ENCODE measurements around the gene C2orf78. TPM values are rescaled to one million over a fixed set of nuclear protein-coding genes. Genes with fewer than 3 reads are reported as not detected.
"Not testable (repeated sequence)": the region's sequence is repeated elsewhere in the genome, so short reads cannot be mapped to it uniquely, and the experiment has no call there.

Gene C2orf78, protein sequence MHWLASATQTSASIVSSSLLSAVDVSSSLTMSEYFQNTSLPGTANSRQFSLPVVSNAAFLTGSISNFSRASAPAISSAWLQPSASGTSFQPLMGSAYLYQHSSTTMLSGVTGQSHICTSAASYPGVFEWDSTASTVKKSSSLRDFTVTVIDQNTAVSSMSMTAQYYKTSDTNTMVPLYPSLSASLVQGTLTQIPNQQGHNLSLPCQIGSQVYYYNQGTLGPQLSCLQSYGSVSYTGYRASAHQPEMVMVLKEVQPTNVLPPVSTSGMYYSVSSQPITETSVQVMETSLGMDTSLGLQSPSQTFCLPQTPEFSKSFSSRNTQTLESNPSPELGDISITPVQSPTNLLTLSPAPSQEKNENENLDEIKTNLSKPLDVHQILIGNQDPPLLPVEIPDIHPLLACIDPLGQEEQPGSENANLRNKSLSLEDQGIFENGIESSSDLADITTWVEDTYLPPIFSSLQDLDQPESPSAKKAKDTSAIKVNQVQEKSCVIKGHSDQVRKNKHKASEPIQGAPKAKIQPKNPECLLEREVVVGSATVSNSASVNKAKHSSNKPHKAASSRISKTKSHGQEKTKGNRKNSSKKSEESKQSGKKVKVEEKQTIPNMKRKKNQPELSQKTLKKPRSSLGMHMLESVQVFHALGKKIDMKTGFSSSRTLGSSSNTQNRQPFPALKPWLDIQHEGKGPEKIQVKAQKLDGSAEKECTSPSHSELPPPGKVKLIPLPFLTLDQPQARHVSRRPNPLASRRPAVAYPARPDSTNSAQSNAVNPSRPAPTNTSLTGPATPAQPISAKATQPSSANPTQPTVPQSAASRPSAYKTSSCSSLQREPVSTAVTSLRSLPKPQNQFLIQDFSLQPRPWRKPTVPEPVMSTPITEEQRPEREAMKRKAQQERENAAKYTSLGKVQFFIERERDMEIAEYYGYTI
- total RNA-seq (0.18 TPM in 1 of 2 replicates, not detected in the other), polyA plus RNA-seq (not detected in 2 replicates)

DNA sequence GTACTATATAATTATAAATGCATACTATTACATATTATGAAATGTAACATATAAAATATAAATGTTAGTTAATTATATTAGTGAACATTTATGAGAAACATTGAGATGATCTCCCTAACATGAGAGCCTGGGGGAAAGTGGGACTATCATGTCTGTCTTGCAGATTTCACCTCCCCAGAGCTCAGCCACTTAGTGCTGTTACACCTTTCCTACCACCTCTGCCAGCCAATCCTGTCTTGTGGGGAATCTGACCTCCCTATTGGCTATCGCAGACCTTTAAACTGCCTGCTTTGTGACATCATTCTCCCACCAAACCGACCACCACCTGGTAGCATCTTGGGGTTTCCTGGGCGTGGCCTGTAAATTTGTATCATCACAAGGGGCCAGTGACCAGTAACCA is at the start of gene C2orf78:
Gene C2orf78 (plus strand): TSS at position 301 of the 400 bp plus-strand sequence. CDS start 127 bp downstream, outside the sequence.
- not testable (repeated sequence) for DNase-seq (ENCODE audit: low read depth in 1 of 2, low spot score in 1 of 2); H3K36me3 ChIP-seq; H3K4me1 ChIP-seq (ENCODE audit: low read depth); H3K27ac ChIP-seq; H3K27me3 ChIP-seq; H3K9me3 ChIP-seq (ENCODE audit: low read depth); H3K4me3 ChIP-seq

DNA sequence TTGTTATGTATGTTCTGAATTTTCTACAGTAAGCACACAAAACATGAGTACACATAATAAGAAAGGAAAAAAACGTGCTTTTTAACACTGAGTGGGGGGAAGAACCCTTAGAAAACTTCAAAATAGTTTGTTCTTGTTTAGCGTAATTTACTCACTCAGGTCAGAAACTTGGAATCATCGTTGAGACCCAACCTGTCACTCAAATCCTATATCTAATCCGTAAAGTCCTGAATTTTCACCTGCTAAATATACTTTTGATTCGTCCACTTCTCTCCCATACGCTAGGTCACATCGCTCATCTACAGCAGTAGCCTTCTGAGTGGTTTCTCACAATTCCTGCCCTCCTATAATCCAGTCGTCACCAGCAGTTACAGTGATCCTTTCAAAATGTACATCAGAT is 47.6 kb upstream of the C2orf78 start:
- peaks cover 8% of the 10 kb centered on the region for H3K4me1 ChIP-seq (ENCODE audit: low read depth)
- H3K4me3 ChIP-seq: peak overlapping the region; percentile 78
- no peaks in the 10 kb centered on the region for H3K27me3 ChIP-seq
- TF ChIP-seq, protein P1, sequence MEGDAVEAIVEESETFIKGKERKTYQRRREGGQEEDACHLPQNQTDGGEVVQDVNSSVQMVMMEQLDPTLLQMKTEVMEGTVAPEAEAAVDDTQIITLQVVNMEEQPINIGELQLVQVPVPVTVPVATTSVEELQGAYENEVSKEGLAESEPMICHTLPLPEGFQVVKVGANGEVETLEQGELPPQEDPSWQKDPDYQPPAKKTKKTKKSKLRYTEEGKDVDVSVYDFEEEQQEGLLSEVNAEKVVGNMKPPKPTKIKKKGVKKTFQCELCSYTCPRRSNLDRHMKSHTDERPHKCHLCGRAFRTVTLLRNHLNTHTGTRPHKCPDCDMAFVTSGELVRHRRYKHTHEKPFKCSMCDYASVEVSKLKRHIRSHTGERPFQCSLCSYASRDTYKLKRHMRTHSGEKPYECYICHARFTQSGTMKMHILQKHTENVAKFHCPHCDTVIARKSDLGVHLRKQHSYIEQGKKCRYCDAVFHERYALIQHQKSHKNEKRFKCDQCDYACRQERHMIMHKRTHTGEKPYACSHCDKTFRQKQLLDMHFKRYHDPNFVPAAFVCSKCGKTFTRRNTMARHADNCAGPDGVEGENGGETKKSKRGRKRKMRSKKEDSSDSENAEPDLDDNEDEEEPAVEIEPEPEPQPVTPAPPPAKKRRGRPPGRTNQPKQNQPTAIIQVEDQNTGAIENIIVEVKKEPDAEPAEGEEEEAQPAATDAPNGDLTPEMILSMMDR (IDR thresholded peaks at IDR 0.05; ENCODE audit: low read depth, low read length): no peak
- H3K9me3 ChIP-seq (ENCODE audit: low read depth): no peaks in the 10 kb centered on the region
- peak overlapping the region; percentile 46 for H3K27ac ChIP-seq
- H3K36me3 ChIP-seq: peaks cover 14% of the 10 kb centered on the region
- no peak for DNase-seq (ENCODE audit: low read depth in 1 of 2, low spot score in 1 of 2)

DNA sequence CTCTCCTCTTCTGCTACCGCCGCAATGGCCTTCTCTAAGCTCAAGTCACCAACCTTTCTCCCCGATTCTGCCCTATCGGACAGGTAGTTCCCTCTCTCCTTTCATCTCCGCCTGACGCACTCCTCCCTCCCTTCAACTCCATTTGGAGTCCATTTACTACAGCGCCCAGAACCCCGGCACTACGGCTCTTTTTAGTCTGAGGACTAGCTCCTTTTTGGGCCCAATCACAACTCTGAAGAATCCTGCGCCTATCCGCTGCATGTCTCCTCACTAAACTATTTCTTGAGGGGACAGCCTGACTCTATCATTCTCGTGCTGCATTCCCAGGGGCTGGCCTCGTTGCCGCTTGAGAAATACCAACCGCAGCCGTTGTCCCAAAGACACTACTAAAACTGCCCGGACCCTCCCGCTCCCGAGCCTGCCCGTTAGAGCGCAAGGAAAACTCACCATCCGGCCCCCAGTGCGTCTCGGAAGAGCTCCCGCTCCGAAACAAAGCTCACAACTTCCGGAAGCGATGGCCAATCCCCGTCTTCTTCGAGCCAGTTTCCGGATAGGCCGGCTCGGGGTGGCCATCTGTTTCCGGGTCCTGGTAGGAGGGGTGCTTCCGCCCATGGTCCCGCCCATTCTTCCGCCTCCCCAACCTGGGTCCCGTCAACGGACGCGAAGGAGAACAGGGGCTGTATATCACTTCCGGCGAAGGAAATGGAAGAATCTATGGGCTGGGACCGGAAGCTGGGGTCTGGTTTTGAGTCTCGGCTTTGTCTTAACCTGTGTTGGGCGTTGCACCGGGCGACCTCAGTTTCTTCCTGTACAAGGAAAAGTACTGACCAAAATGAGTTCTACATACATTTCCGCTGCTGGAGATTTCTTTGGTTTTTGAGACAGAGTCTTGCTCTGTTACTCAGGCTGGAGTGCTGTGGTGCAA is 46.9 kb upstream of the C2orf78 start, which contains the start of gene TPRKB:
Gene TPRKB (minus strand): TSS at position 491 of the 925 bp plus-strand sequence. CDS start 2,776 bp downstream, outside the sequence.
- H3K4me1 ChIP-seq (ENCODE audit: low read depth): peaks cover 8% of the 10 kb centered on the region
- H3K36me3 ChIP-seq: peaks cover 7% of the 10 kb centered on the region
- DNase-seq (ENCODE audit: low read depth in 1 of 2, low spot score in 1 of 2): peak; percentile 95 to 99
- no peaks in the 10 kb centered on the region for H3K27me3 ChIP-seq
- H3K9me3 ChIP-seq (ENCODE audit: low read depth): no peaks in the 10 kb centered on the region
- TF ChIP-seq, protein P1 (IDR thresholded peaks at IDR 0.05; ENCODE audit: low read depth, low read length): no peak
- peak within 1 kb of the TSS; percentile 78 for H3K4me3 ChIP-seq
- H3K27ac ChIP-seq: peak within 1 kb of the TSS; percentile 46

DNA sequence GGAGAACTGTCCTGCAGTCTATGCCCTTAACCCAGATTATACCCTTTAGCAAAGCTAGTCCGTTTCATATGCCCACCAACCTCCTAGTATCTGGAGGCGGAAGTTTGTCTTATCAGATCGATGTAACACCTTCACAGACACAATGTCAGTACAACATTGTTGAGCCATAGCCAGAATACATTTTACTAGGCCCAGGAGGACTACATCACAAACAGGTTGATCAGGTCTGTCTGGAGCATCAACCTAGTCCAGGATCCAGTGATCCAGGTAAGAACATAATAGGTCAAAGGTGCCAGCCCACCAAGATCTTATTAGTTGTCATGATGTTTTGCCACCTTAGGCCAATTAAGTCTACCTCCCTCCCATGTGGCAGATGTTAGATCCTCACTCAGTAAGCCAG is 44.9 kb upstream of the C2orf78 start:
- Histone ChIP-seq H3K4me1 (ENCODE audit: low read depth) (peaks cover 8% of the 10 kb centered on the region), H3K9me3 (ENCODE audit: low read depth) (no peaks in the 10 kb centered on the region), H3K36me3 (peaks cover 3% of the 10 kb centered on the region), H3K4me3 (no peak overlapping the region), H3K27me3 (no peaks in the 10 kb centered on the region), H3K27ac (no peak overlapping the region)
- TF ChIP-seq, protein P1 (IDR thresholded peaks at IDR 0.05; ENCODE audit: low read depth, low read length): no peak
- DNase-seq (ENCODE audit: low read depth in 1 of 2, low spot score in 1 of 2): no peak

DNA sequence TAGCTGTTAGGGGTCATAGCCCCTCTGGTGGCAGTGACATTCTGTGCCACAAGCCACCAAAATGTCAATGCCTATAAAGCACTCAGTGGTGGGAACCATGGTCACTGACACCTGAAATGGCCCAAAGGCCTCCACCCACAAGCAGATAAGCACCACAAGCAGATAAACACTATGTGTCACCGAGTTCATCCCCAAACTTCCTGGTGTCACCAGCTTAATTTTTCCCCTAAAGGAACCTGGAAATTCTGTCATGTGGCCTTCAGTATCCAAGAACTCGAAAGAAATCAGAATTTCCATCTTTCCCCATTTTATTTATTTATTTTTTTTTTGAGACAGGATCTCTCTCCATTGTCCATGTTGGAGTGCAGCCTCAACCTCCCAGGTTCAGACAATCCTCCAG is 43.2 kb upstream of the C2orf78 start:
- H3K4me1 ChIP-seq (ENCODE audit: low read depth): peaks cover 5% of the 10 kb centered on the region
- H3K36me3 ChIP-seq: no peaks in the 10 kb centered on the region
- H3K4me3 ChIP-seq: no peak overlapping the region
- TF ChIP-seq, protein P1 (IDR thresholded peaks at IDR 0.05; ENCODE audit: low read depth, low read length): no peak
- no peak overlapping the region for H3K27ac ChIP-seq
- no peak for DNase-seq (ENCODE audit: low read depth in 1 of 2, low spot score in 1 of 2)
- no peaks in the 10 kb centered on the region for H3K27me3 ChIP-seq
- no peaks in the 10 kb centered on the region for H3K9me3 ChIP-seq (ENCODE audit: low read depth)
